Sigmoid colon (tissue), 7 donors: Measurements from ENCODE around the gene MZF1. TPM values are rescaled to one million over a fixed set of nuclear protein-coding genes. Genes with fewer than 3 reads are reported as not detected.

Source experiments
- DNase-seq: peaks from one replicate; pipeline ENCODE4 v3.0.0-alpha.2; 2019
- H3K27ac ChIP-seq, 4 donors: fragments of 200-600 bp; sonication (generic); one replicate each; pipeline ENCODE4 v1.5.1; 2016 to 2019; ENCODE audit warnings: mild to moderate bottlenecking in 1 of 4
- H3K27me3 ChIP-seq, 3 donors: fragments of 200-600 bp; sonication (generic); one replicate each; pipeline ENCODE4 v1.5.1; 2019; ENCODE audit warnings: mild to moderate bottlenecking in 1 of 3
- H3K36me3 ChIP-seq, 4 donors: fragments of 200-600 bp; sonication (generic); one replicate each; pipeline ENCODE4 v1.5.1; 2016 to 2019
- H3K4me1 ChIP-seq, 4 donors: fragments of 200-600 bp; sonication (generic); one replicate each; pipeline ENCODE4 v1.5.1; 2017 to 2019
- H3K4me3 ChIP-seq, 4 donors: fragments of 200-600 bp; sonication (generic); one replicate each; pipeline ENCODE4 v1.5.1; 2017 to 2019; ENCODE audit warnings: mild to moderate bottlenecking in 2 of 4, moderate library complexity in 1 of 4
- H3K9me3 ChIP-seq, 4 donors: fragments of 200-600 bp in 3 of 4; sonication (generic) in 3 of 4; one replicate each; pipeline versions ENCODE4 v1.5.1 to v1.6.1; 2013 to 2019
- CTCF ChIP-seq, 4 experiments: fragments of 450-650 bp in 3 of 4; fragments of 200-600 bp in 1 of 4; IDR thresholded peaks; one replicate each; pipeline ENCODE4 v1.5.1; 2016 to 2019; ENCODE audit warnings: antibody characterized with exemption in 4 of 4, mild to moderate bottlenecking in 3 of 4, moderate library complexity in 2 of 4
- EP300 ChIP-seq, 4 donors: sonication (generic); formaldehyde crosslinking; IDR thresholded peaks; one replicate each; pipeline ENCODE4 v1.6.1; 2017; ENCODE audit warnings: antibody characterized with exemption in 4 of 4
- POLR2A ChIP-seq, 2 donors: fragments of 450-650 bp; IDR thresholded peaks; one replicate each; pipeline ENCODE4 v1.6.1; 2016; ENCODE audit warnings: antibody characterized with exemption in 2 of 2, mild to moderate bottlenecking in 2 of 2, moderate library complexity in 2 of 2
- POLR2AphosphoS5 ChIP-seq, 4 donors: sonication (generic); formaldehyde crosslinking; IDR thresholded peaks; one replicate each; pipeline ENCODE4 v1.6.1; 2017; ENCODE audit warnings: antibody characterized with exemption in 4 of 4
- WGBS, 2 donors: extraction: QIAGEN DNeasy Blood & Tissue Kit; methylation state at CpG; one replicate each; pipeline ENCODE4 v1.1.7; 2013; 5-methylcytosine and 5-hydroxymethylcytosine counted together
- intact Hi-C: fragments of 100-400 bp; cut with DNase I; formaldehyde crosslinking; loops from one replicate; pipeline ENCODE4 v1.15.1; 2023
- polyA plus RNA-seq, 3 donors: library from polyadenylated mRNA; stranded (reverse); fragments of 200-250 nt; gene quantifications; one replicate each; pipeline ENCODE4 v1.2.3, GENCODE V29; 2013
- total RNA-seq, 4 donors: library from RNA; depleted of rRNA; stranded (reverse); fragments of >200 nt; gene quantifications; one replicate each; pipeline ENCODE4 v1.1.0, GENCODE V29; 2016
- donor health status: healthy with polysubstance abuse.
- donor health status: Bipolar disorder and iron deficiency.
- donor health status: healthy.

MZF1 gene
- total and polyA plus RNA-seq, 7 donors, result 5.8 to 31.5 (median 14.5) TPM

GRCh38 chr19:58585442-58586132, 12.5 kb upstream of the MZF1 start:
- intact Hi-C loops, result no loop called here
- H3K36me3 ChIP-seq, result peaks cover 0 to 27% (median 12%) of the 10 kb centered on the region in 4 donors
- H3K4me3 ChIP-seq, result no peak overlapping the region
- DNase-seq, result no peak
- no peaks in the 10 kb centered on the region for H3K9me3 ChIP-seq
- WGBS, 2 donors, result 76 to 84% methylated on average over 6 of the region's 6 CpGs
- peaks cover 0 to 14% (median 12%) of the 10 kb centered on the region in 4 donors for H3K4me1 ChIP-seq
- no peaks in the 10 kb centered on the region for H3K27me3 ChIP-seq
- TF ChIP-seq EP300 (IDR thresholded peaks at IDR 0.05) (no peak), POLR2A (IDR thresholded peaks at IDR 0.05) (no peak), POLR2AphosphoS5 (IDR thresholded peaks at IDR 0.05) (no peak), CTCF (IDR thresholded peaks at IDR 0.05) (no peak)
- no peak overlapping the region for H3K27ac ChIP-seq

- no peak overlapping the region for H3K27ac ChIP-seq
- no peak overlapping the region for H3K4me3 ChIP-seq
- H3K36me3 ChIP-seq, result peaks cover 0 to 27% (median 12%) of the 10 kb centered on the region in 4 donors
- WGBS, 2 donors, result 86 to 90% methylated on average over 8 to 9 of the region's 9 CpGs
- DNase-seq, result no peak
- intact Hi-C loops, result no loop called here
- TF ChIP-seq EP300 (IDR thresholded peaks at IDR 0.05), result no peak
- TF ChIP-seq POLR2AphosphoS5 (IDR thresholded peaks at IDR 0.05), result no peak
- no peak for TF ChIP-seq POLR2A (IDR thresholded peaks at IDR 0.05)
- TF ChIP-seq CTCF (IDR thresholded peaks at IDR 0.05), result no peak
- H3K27me3 ChIP-seq, result no peaks in the 10 kb centered on the region
- H3K4me1 ChIP-seq, result peaks cover 0 to 17% (median 14%) of the 10 kb centered on the region in 4 donors
- no peaks in the 10 kb centered on the region for H3K9me3 ChIP-seq
These were observed 11.6 kb upstream of the MZF1 start for GRCh38 chr19:58584498-58585441.

- peaks cover 0 to 33% (median 15%) of the 10 kb centered on the region in 4 donors for H3K36me3 ChIP-seq
- no peaks in the 10 kb centered on the region for H3K9me3 ChIP-seq
- TF ChIP-seq POLR2A (IDR thresholded peaks at IDR 0.05), result no peak
- TF ChIP-seq EP300 (IDR thresholded peaks at IDR 0.05), result no peak
- TF ChIP-seq POLR2AphosphoS5 (IDR thresholded peaks at IDR 0.05), result no peak
- no peak for TF ChIP-seq CTCF (IDR thresholded peaks at IDR 0.05)
- no peak overlapping the region for H3K4me3 ChIP-seq
- peaks cover 0 to 26% (median 16%) of the 10 kb centered on the region in 4 donors for H3K4me1 ChIP-seq
- WGBS, 2 donors, result 96% methylated on average over 6 of the region's 6 CpGs
- no peak overlapping the region for H3K27ac ChIP-seq
- no peak for DNase-seq
- intact Hi-C loops, result no loop called here
- no peaks in the 10 kb centered on the region for H3K27me3 ChIP-seq
These were observed 9.8 kb upstream of the MZF1 start for GRCh38 chr19:58582985-58583384.

- peaks cover 0 to 33% (median 16%) of the 10 kb centered on the region in 4 donors for H3K36me3 ChIP-seq
- H3K27me3 ChIP-seq, result no peaks in the 10 kb centered on the region
- peaks cover 0 to 38% (median 29%) of the 10 kb centered on the region in 4 donors for H3K4me1 ChIP-seq
- no peak overlapping the region for H3K4me3 ChIP-seq
- 71 to 89% methylated on average over 62 of the region's 62 CpGs for WGBS, 2 donors
- no peak for TF ChIP-seq POLR2A (IDR thresholded peaks at IDR 0.05)
- peak; percentile 90 to 94 (median 92) for TF ChIP-seq CTCF (IDR thresholded peaks at IDR 0.05)
- peak in 3 of 4 donors; percentile 48 to 55 (median 54) for TF ChIP-seq POLR2AphosphoS5 (IDR thresholded peaks at IDR 0.05)
- intact Hi-C loops, result no loop called here
- DNase-seq, result peak; percentile 96
- H3K27ac ChIP-seq, result peak overlapping the region; percentile 81 to 87 (median 84)
- H3K9me3 ChIP-seq, result no peaks in the 10 kb centered on the region
These were observed 8.3 kb upstream of the MZF1 start for GRCh38 chr19:58581227-58582141.
